H1 (cell line): ENCODE data around the gene TBC1D22A. TPM values are rescaled to one million over a fixed set of nuclear protein-coding genes. Genes with fewer than 3 reads are reported as not detected.

Experiments
- CTCF ChIA-PET: fragments of 300-600 bp; sonication (Branson Sonifier 250); formaldehyde crosslinking; loops from one replicate; lab custom pipeline; 2021; ENCODE audit not compliant: partially characterized antibody; lab: Charles Lee
- POLR2A ChIA-PET: fragments of 300-600 bp; sonication (Branson Sonifier 250); formaldehyde crosslinking; loops from one replicate; lab custom pipeline; 2021; ENCODE audit warnings: inconsistent platforms; ENCODE audit not compliant: partially characterized antibody; lab: Charles Lee
- DNase-seq, 2 experiments: peaks; one replicate each; pipeline versions ENCODE4 v3.0.0 to v3.0.0-alpha.2; 2010 to 2022; ENCODE audit warnings: low spot score in 2 of 2, low read depth in 1 of 2, mixed read lengths in 1 of 2
- FAIRE-seq: peaks from 2 replicates; lab custom pipeline; 2011; peaks lifted over from hg19 to GRCh38; lab: Jason Lieb, UNC
- H2AFZ ChIP-seq: 2 replicates; pipeline ENCODE4 v1.8.1; 2012; ENCODE audit warnings: low read length, inconsistent platforms
- H2AK5ac ChIP-seq: 2 replicates; pipeline ENCODE4 v1.6.1; 2013; ENCODE audit warnings: low read depth, low read length
- H2BK120ac ChIP-seq: replicated peaks from 2 replicates; pipeline ENCODE3; 2013; ENCODE audit warnings: low read depth, low read length, inconsistent platforms
- H2BK12ac ChIP-seq: 2 replicates; pipeline ENCODE4 v1.6.1; 2013; ENCODE audit warnings: low read depth, low read length
- H2BK15ac ChIP-seq: 2 replicates; pipeline ENCODE4 v1.6.1; 2013; ENCODE audit warnings: low read length
- H2BK20ac ChIP-seq: 2 replicates; pipeline ENCODE4 v1.6.1; 2013; ENCODE audit warnings: low read length
- H2BK5ac ChIP-seq: 2 replicates; pipeline ENCODE4 v1.6.1; 2013; ENCODE audit warnings: low read depth, low read length
- H3K14ac ChIP-seq: 2 replicates; pipeline ENCODE4 v1.6.1; 2013; ENCODE audit warnings: inconsistent platforms; ENCODE audit not compliant: insufficient read length
- H3K18ac ChIP-seq: 2 replicates; pipeline ENCODE4 v1.6.1; 2013; ENCODE audit warnings: low read length; ENCODE audit errors: extremely low read depth
- H3K23ac ChIP-seq: 2 replicates; pipeline ENCODE4 v1.6.1; 2013; ENCODE audit warnings: inconsistent platforms; ENCODE audit not compliant: insufficient read length
- H3K23me2 ChIP-seq: 2 replicates; pipeline ENCODE4 v1.6.1; 2013; ENCODE audit warnings: low read depth, low read length
- H3K27ac ChIP-seq: 2 replicates; pipeline ENCODE4 v1.6.1; 2011; ENCODE audit warnings: low read depth, low read length, inconsistent platforms
- H3K27me3 ChIP-seq, 4 experiments: replicated peaks in 1 of 4; 1 replicate in 1 of 4; 2 replicates in 3 of 4; pipeline versions ENCODE4 v1.6.1 to v1.8.1; 2011 to 2013; ENCODE audit warnings: low read length in 3 of 4, mild to moderate bottlenecking in 3 of 4, inconsistent platforms in 2 of 4, mixed read lengths in 2 of 4, moderate library complexity in 1 of 4; ENCODE audit not compliant: control insufficient read depth in 3 of 4, insufficient read depth in 3 of 4; ENCODE audit errors: extremely low read depth in 1 of 4
- H3K36me3 ChIP-seq, 4 experiments: 2 replicates each; pipeline versions ENCODE4 v1.6.1 to v1.8.1; 2011 to 2013; ENCODE audit warnings: mild to moderate bottlenecking in 4 of 4, low read length in 3 of 4, moderate library complexity in 2 of 4, control low read depth in 1 of 4, inconsistent platforms in 1 of 4; ENCODE audit not compliant: insufficient read depth in 4 of 4, control insufficient read depth in 2 of 4
- H3K4ac ChIP-seq: replicated peaks from 2 replicates; pipeline ENCODE3; 2013; ENCODE audit warnings: low read length, low read depth, mixed read lengths, inconsistent platforms; ENCODE audit not compliant: insufficient read length
- H3K4me1 ChIP-seq, 4 experiments: replicated peaks in 1 of 4; 1 replicate in 1 of 4; 2 replicates in 3 of 4; pipeline versions ENCODE4 v1.6.1 to v1.8.1; 2011 to 2013; ENCODE audit warnings: low read length in 3 of 4, inconsistent platforms in 2 of 4, mixed read lengths in 1 of 4; ENCODE audit not compliant: insufficient read depth in 4 of 4, control insufficient read depth in 3 of 4
- H3K4me2 ChIP-seq, 2 experiments: 2 replicates each; pipeline versions ENCODE4 v1.6.1 to v1.8.1; 2011 to 2013; ENCODE audit warnings: low read depth in 2 of 2, low read length in 2 of 2, control low read depth in 1 of 2, inconsistent platforms in 1 of 2, mild to moderate bottlenecking in 1 of 2; ENCODE audit not compliant: insufficient read depth in 1 of 2
- H3K4me3 ChIP-seq, 4 experiments: fragments of 200-600, 300-600 bp in 1 of 4; sonication (generic), shearing (Covaris generic), sonication (Bioruptor Twin) in 1 of 4; 2 replicates each; pipeline versions ENCODE4 v1.5.1 to v1.8.1; 2011 to 2016; ENCODE audit warnings: low read length in 4 of 4, low read depth in 3 of 4, control low read depth in 2 of 4, inconsistent platforms in 2 of 4, mild to moderate bottlenecking in 2 of 4, mixed read lengths in 1 of 4, moderate library complexity in 1 of 4; ENCODE audit not compliant: insufficient read depth in 2 of 4; ENCODE audit errors: extremely low read depth in 1 of 4
- H3K56ac ChIP-seq: replicated peaks from 2 replicates; pipeline ENCODE3; 2013; ENCODE audit warnings: low read depth, mild to moderate bottlenecking, mixed read lengths, low read length, inconsistent platforms; ENCODE audit not compliant: insufficient read length
- H3K79me1 ChIP-seq: 2 replicates; pipeline ENCODE4 v1.6.1; 2013; ENCODE audit warnings: low read depth, low read length, control low read depth
- H3K79me2 ChIP-seq, 2 experiments: 2 replicates each; pipeline versions ENCODE4 v1.6.1 to v1.8.1; 2012 to 2013; ENCODE audit warnings: low read length in 2 of 2, mild to moderate bottlenecking in 2 of 2, inconsistent platforms in 1 of 2; ENCODE audit not compliant: insufficient read depth in 2 of 2, control insufficient read depth in 1 of 2
- H3K9ac ChIP-seq, 4 experiments: replicated peaks in 1 of 4; 1 replicate in 1 of 4; 2 replicates in 3 of 4; pipeline versions ENCODE4 v1.6.1 to v1.8.1; 2011 to 2013; ENCODE audit warnings: low read depth in 3 of 4, low read length in 3 of 4, control low read depth in 2 of 4, mild to moderate bottlenecking in 2 of 4, moderate library complexity in 2 of 4, inconsistent platforms in 1 of 4; ENCODE audit errors: extremely low read depth in 1 of 4
- H3K9me3 ChIP-seq, 2 experiments: 2 replicates each; pipeline versions ENCODE4 v1.6.1 to v1.8.1; 2012 to 2013; ENCODE audit warnings: mild to moderate bottlenecking in 2 of 2, moderate library complexity in 2 of 2, control low read depth in 1 of 2, inconsistent platforms in 1 of 2, low read depth in 1 of 2, low read length in 1 of 2, mixed read lengths in 1 of 2; ENCODE audit not compliant: insufficient read depth in 2 of 2
- H4K20me1 ChIP-seq, 2 experiments: replicated peaks in 1 of 2; 2 replicates each; pipeline versions ENCODE3 to v1.8.1; 2011 to 2013; ENCODE audit warnings: inconsistent platforms in 2 of 2, low read length in 2 of 2, mild to moderate bottlenecking in 1 of 2; ENCODE audit not compliant: insufficient read depth in 2 of 2, control insufficient read depth in 1 of 2
- H4K5ac ChIP-seq: 2 replicates; pipeline ENCODE4 v1.6.1; 2013; ENCODE audit warnings: low read length, low read depth, mixed read lengths, inconsistent platforms; ENCODE audit not compliant: insufficient read length
- H4K8ac ChIP-seq: 2 replicates; pipeline ENCODE4 v1.8.0; 2013; ENCODE audit warnings: mild to moderate bottlenecking, moderate library complexity, low read length, inconsistent platforms; ENCODE audit not compliant: insufficient read depth; ENCODE audit errors: extremely low read depth
- H4K91ac ChIP-seq: replicated peaks from 2 replicates; pipeline ENCODE3; 2013; ENCODE audit warnings: low read length, mixed read lengths, inconsistent platforms; ENCODE audit not compliant: insufficient read length
- BACH1 ChIP-seq: IDR thresholded peaks from 2 replicates; pipeline ENCODE4 v1.6.1; 2012; ENCODE audit warnings: low read length, improper control_type of control experiment
- BCL11A ChIP-seq, 2 experiments: IDR thresholded peaks; one replicate each; pipeline ENCODE4 v1.6.1; 2011; ENCODE audit warnings: low read depth in 2 of 2, low read length in 2 of 2, mild to moderate bottlenecking in 2 of 2
- CBX8 ChIP-seq: fragments of 300-800, 300-1000 bp; sonication (generic); IDR thresholded peaks from 2 replicates; pipeline ENCODE4 v1.7.1; 2016; ENCODE audit warnings: low read depth, low read length, borderline replicate concordance
- CHD2 ChIP-seq: IDR thresholded peaks from 2 replicates; pipeline ENCODE4 v1.6.1; 2012; ENCODE audit warnings: low read length, improper control_type of control experiment
- CREB1 ChIP-seq: IDR thresholded peaks from 2 replicates; pipeline ENCODE4 v1.6.1; 2012; ENCODE audit warnings: inconsistent platforms
- EZH2 ChIP-seq: fragments of 200-600 bp; sonication (generic); IDR thresholded peaks from 2 replicates; pipeline ENCODE4 v1.7.1; 2012; ENCODE audit warnings: low read depth, mild to moderate bottlenecking, moderate library complexity, low read length, inconsistent platforms; ENCODE audit not compliant: severe bottlenecking
- JUND ChIP-seq: IDR thresholded peaks from 2 replicates; pipeline ENCODE4 v1.6.1; 2011; ENCODE audit warnings: mild to moderate bottlenecking, improper control_type of control experiment, low read length
- NANOG ChIP-seq: IDR thresholded peaks from 2 replicates; pipeline ENCODE4 v1.6.1; 2011; ENCODE audit warnings: low read length, low read depth, mild to moderate bottlenecking, inconsistent platforms; ENCODE audit not compliant: insufficient read depth, poor library complexity, severe bottlenecking
- SIN3A ChIP-seq, 2 experiments: IDR thresholded peaks in 1 of 2; conservative IDR thresholded peaks in 1 of 2; 2 replicates each; pipeline ENCODE4 v1.6.1; 2011 to 2012; ENCODE audit warnings: low read length in 2 of 2, improper control_type of control experiment in 1 of 2, low read depth in 1 of 2, mild to moderate bottlenecking in 1 of 2
- SIRT6 ChIP-seq: IDR thresholded peaks from one replicate; pipeline ENCODE4 v1.7.1; 2012; ENCODE audit warnings: low read length, inconsistent platforms
- TBP ChIP-seq: IDR thresholded peaks from 2 replicates; pipeline ENCODE4 v1.6.1; 2011; ENCODE audit warnings: low read depth, low read length, improper control_type of control experiment
- TCF12 ChIP-seq: IDR thresholded peaks from 2 replicates; pipeline ENCODE4 v1.6.1; 2011; ENCODE audit warnings: low read depth, mild to moderate bottlenecking, low read length
- WGBS, 2 experiments: shearing (Covaris generic) in 1 of 2; methylation state at CpG; one replicate each; pipeline versions ENCODE4 v1.1.6 to v1.1.7; 2013 to 2015; ENCODE audit warnings: low lambda C conversion rate in 2 of 2, mixed read lengths in 2 of 2, inconsistent platforms in 1 of 2, low coverage in 1 of 2, missing lambda C conversion rate in 1 of 2; ENCODE audit not compliant: insufficient replicate concordance in 2 of 2, insufficient coverage in 1 of 2, insufficient read length in 1 of 2; ENCODE audit errors: extremely low coverage in 1 of 2, missing lambda C conversion rate in 1 of 2; 5-methylcytosine and 5-hydroxymethylcytosine counted together
- polyA plus RNA-seq, 7 experiments: library from polyadenylated mRNA; depleted of rRNA in 3 of 7; stranded (reverse) in 5 of 7; unstranded in 2 of 7; fragments of >200 nt in 5 of 7; fragments of 200-250 nt in 2 of 7; gene quantifications; 1 replicate in 5 of 7; 2 replicates in 1 of 7; 4 replicates in 1 of 7; pipeline versions ENCODE4 v1.2.1 to v1.2.3, GENCODE V29; 2011 to 2013; ENCODE audit warnings: missing spikeins in 2 of 7, mixed read lengths in 2 of 7
- total RNA-seq: library from RNA; stranded (reverse); fragmentation: NEBNext Ultra II Directional; extraction: Animal tissue kit (Norgen Biotek cat#: 25700); gene quantifications from 2 replicates; pipeline ENCODE4 v1.2.1, GENCODE V29; 2021

The TBC1D22A gene
- total and polyA plus RNA-seq, 2 of the 8 experiments (the other 6 are each of a cell fraction or from before 2014, with no cell fraction given), result 11.9 to 18.4 TPM

- peak overlapping the region; percentile 27 to 59 (median 32); a peak in 7 of 8 replicates for H3K4me3 ChIP-seq
- CTCF ChIA-PET, result no interaction called here
- WGBS, 2 experiments, result 42% methylated on average over 20 of the region's 21 CpGs; no CpG with 5 or more reads in 1 of the 2 experiments
Measured at GRCh38 chr22:47091246-47091651, 328.8 kb downstream of the TBC1D22A start.

More at GRCh38 chr22:47091246-47091651, 328.8 kb downstream of the TBC1D22A start:
- Histone ChIP-seq H3K79me1 (no peaks in the 10 kb centered on the region), H2BK20ac (no peak overlapping the region), H3K23ac (no peak overlapping the region), H4K5ac (no peak overlapping the region), H2BK15ac (no peak overlapping the region), H3K9ac (no peak overlapping the region; a peak in 1 of 7 replicates), H2BK12ac (no peak overlapping the region), H3K27ac (no peak overlapping the region), H2AK5ac (no peak overlapping the region), H3K14ac (no peak overlapping the region), H4K8ac (no peak overlapping the region), H3K23me2 (no peaks in the 10 kb centered on the region), H2BK5ac (no peak overlapping the region), H3K79me2 (no peaks in the 10 kb centered on the region), H3K27me3 (no peaks in the 10 kb centered on the region), H3K4ac (no peak overlapping the region), H3K36me3 (no peaks in the 10 kb centered on the region), H2AFZ (no peak overlapping the region), H3K4me1 (peaks cover 0 to 14% (median 9%) of the 10 kb centered on the region in 4 experiments; a peak in 5 of 7 replicates), H3K4me2 (peak overlapping the region; percentile 76 to 90), H3K9me3 (peaks cover 0 to 4% of the 10 kb centered on the region in 2 experiments; a peak in 3 of 4 replicates), H3K56ac (no peak overlapping the region), H4K91ac (no peak overlapping the region), H4K20me1 (peaks cover 0 to 4% of the 10 kb centered on the region in 2 experiments), H3K18ac (no peak overlapping the region), H2BK120ac (no peak overlapping the region)
- FAIRE-seq, result no peak
- POLR2A ChIA-PET, result no interaction called here
- no peak for DNase-seq
- no peak for TF ChIP-seq TCF12
- TF ChIP-seq CHD2, result no peak
- TF ChIP-seq JUND, result no peak
- TF ChIP-seq SIRT6, result no peak
- no peak for TF ChIP-seq CBX8
- no peak for TF ChIP-seq BACH1
- TF ChIP-seq EZH2, result no peak
- no peak for TF ChIP-seq NANOG
- TF ChIP-seq TBP, result no peak
- TF ChIP-seq BCL11A (IDR thresholded peaks at IDR 0.05; ENCODE audit: low read depth in 2 of 2, low read length in 2 of 2), result no peak
- no peak; a peak in 1 of 4 replicates for TF ChIP-seq SIN3A (conservative IDR thresholded peaks at IDR 0.05 in 1 of 2, IDR thresholded peaks at IDR 0.05 in 1 of 2; ENCODE audit: low read depth in 1 of 2, low read length in 2 of 2)
- no peak for TF ChIP-seq CREB1
